GM23248 (cell line): ENCODE results near the gene GRP. TPM values are rescaled to one million over a fixed set of nuclear protein-coding genes. Genes with fewer than 3 reads are reported as not detected.

Experiments
- DNase-seq: peaks from one replicate; pipeline ENCODE4 v3.0.0-alpha.2; 2015
- H2AFZ ChIP-seq: fragments of 200-600 bp; sonication (generic); 2 replicates; pipeline ENCODE4 v1.6.1; 2016; ENCODE audit warnings: antibody characterized with exemption
- H3F3A ChIP-seq: fragments of 200-600 bp; sonication (generic); 2 replicates; pipeline ENCODE4 v1.6.1; 2016; ENCODE audit warnings: mild to moderate bottlenecking, antibody characterized with exemption, mixed run types; ENCODE audit not compliant: insufficient read depth
- H3K27ac ChIP-seq: fragments of 200-600 bp; sonication (generic); 2 replicates; pipeline ENCODE4 v1.5.1; 2016; ENCODE audit warnings: mild to moderate bottlenecking
- H3K27me3 ChIP-seq: fragments of 200-600 bp; sonication (generic); replicated peaks from 2 replicates; pipeline ENCODE4 v1.6.1; 2016; ENCODE audit warnings: mild to moderate bottlenecking; ENCODE audit not compliant: insufficient read depth
- H3K36me3 ChIP-seq: fragments of 200-600 bp; sonication (generic); 2 replicates; pipeline ENCODE4 v1.6.1; 2016; ENCODE audit warnings: low read depth, mild to moderate bottlenecking
- H3K4me1 ChIP-seq: fragments of 200-600 bp; sonication (generic); 2 replicates; pipeline ENCODE4 v1.6.1; 2016; ENCODE audit warnings: mild to moderate bottlenecking; ENCODE audit not compliant: insufficient read depth
- H3K4me2 ChIP-seq: fragments of 200-600 bp; sonication (generic); one replicate; pipeline ENCODE4 v1.6.1; 2016; ENCODE audit warnings: mild to moderate bottlenecking; ENCODE audit not compliant: unreplicated experiment
- H3K4me3 ChIP-seq: fragments of 200-600 bp; sonication (generic); 2 replicates; pipeline ENCODE4 v1.5.1; 2016; ENCODE audit warnings: mild to moderate bottlenecking
- H3K79me2 ChIP-seq: fragments of 200-600 bp; sonication (generic); 2 replicates; pipeline ENCODE4 v1.6.1; 2016; ENCODE audit warnings: mild to moderate bottlenecking; ENCODE audit not compliant: insufficient read depth
- H3K9ac ChIP-seq: fragments of 200-600 bp; sonication (generic); 2 replicates; pipeline ENCODE4 v1.6.1; 2016; ENCODE audit warnings: mild to moderate bottlenecking
- H3K9me2 ChIP-seq: fragments of 200-600 bp; sonication (generic); 2 replicates; pipeline ENCODE4 v1.6.1; 2016; ENCODE audit warnings: mixed run types, mild to moderate bottlenecking, moderate library complexity; ENCODE audit not compliant: insufficient read depth
- H3K9me3 ChIP-seq: fragments of 200-600 bp; sonication (generic); one replicate; pipeline ENCODE4 v1.6.1; 2017; ENCODE audit warnings: low read depth
- H4K20me1 ChIP-seq: fragments of 200-600 bp; sonication (generic); 2 replicates; pipeline ENCODE4 v1.6.0; 2016; ENCODE audit not compliant: insufficient read depth
- EZH2 ChIP-seq: fragments of 200-600 bp; sonication (generic); IDR thresholded peaks from 2 replicates; pipeline ENCODE4 v1.6.1; 2018; ENCODE audit warnings: antibody characterized with exemption, mild to moderate bottlenecking; ENCODE audit not compliant: insufficient read depth, poor library complexity, severe bottlenecking
- EZH2phosphoT487 ChIP-seq: fragments of 200-600 bp; sonication (generic); IDR thresholded peaks from 2 replicates; pipeline ENCODE4 v1.6.1; 2018; ENCODE audit warnings: antibody characterized with exemption, moderate library complexity, mild to moderate bottlenecking, low read depth; ENCODE audit not compliant: insufficient read depth
- WGBS, 2 experiments: methylation state at CpG; one replicate each; pipeline ENCODE4 v1.1.6; 2015 to 2017; ENCODE audit warnings: low lambda C conversion rate in 2 of 2, low coverage in 1 of 2; ENCODE audit errors: missing lambda C conversion rate in 2 of 2; 5-methylcytosine and 5-hydroxymethylcytosine counted together
- in situ Hi-C: fragments of 300-500 bp; cut with MboI; formaldehyde crosslinking; loops from 2 replicates; pipeline ENCODE4 v1.15.0; 2020
- polyA plus RNA-seq: library from polyadenylated mRNA; unstranded; fragments of >200 nt; fragmentation: Nextera tagmentation; extraction: Ambion mirVana; gene quantifications from 2 replicates; pipeline ENCODE4 v1.2.1, GENCODE V29; 2016
- total RNA-seq: library from RNA; depleted of rRNA; stranded (reverse); fragments of >200 nt; shearing (Covaris generic); gene quantifications from 2 replicates; pipeline ENCODE4 v1.2.3, GENCODE V29; 2014

Gene GRP
- total and polyA plus RNA-seq, 2 experiments from 2014 or later = not detected

DNA sequence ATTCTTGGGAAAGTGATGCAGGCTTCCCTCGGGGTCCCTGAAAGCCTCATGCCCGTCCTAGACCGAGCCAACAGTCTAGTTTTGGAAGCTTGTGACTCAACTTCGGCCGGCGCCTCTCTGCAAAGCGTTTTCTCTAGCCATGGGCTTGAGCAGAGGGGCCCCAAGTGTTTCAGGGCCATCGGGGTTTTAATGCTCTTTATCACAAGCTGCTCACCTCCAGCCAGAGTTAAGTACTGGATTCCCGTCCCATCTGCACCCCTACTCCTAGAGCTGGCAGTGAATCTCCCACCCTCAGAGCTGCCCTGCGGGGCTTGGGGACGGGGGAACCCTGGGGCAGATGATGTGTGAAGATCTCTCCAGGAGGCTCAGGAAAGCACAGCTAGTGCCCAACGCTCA, 46.0 kb downstream of the GRP start:
- H4K20me1 ChIP-seq = no peaks in the 10 kb centered on the region
- H3K9ac ChIP-seq = no peak overlapping the region
- in situ Hi-C loops = no loop called here
- H3K27me3 ChIP-seq = peaks cover 78% of the 10 kb centered on the region
- H2AFZ ChIP-seq = no peak overlapping the region
- no peaks in the 10 kb centered on the region for H3K4me1 ChIP-seq
- no peaks in the 10 kb centered on the region for H3K9me3 ChIP-seq
- H3K27ac ChIP-seq = no peak overlapping the region
- WGBS, 2 experiments = 61 to 67% methylated on average over 12 of the region's 12 CpGs
- no peaks in the 10 kb centered on the region for H3K79me2 ChIP-seq
- H3K4me3 ChIP-seq = no peak overlapping the region
- DNase-seq = no peak
- H3K4me2 ChIP-seq = no peak overlapping the region
- TF ChIP-seq EZH2phosphoT487 (no peak), EZH2 (no peak)
- no peaks in the 10 kb centered on the region for H3K36me3 ChIP-seq
- no peaks in the 10 kb centered on the region for H3K9me2 ChIP-seq
- H3F3A ChIP-seq = no peaks in the 10 kb centered on the region; the same call in 1 of the 2 replicates

GRCh38 chr18:59266459-59266858, 46.5 kb downstream of the GRP start:
- in situ Hi-C loops = no loop called here
- H3K79me2 ChIP-seq = no peaks in the 10 kb centered on the region
- H3K27ac ChIP-seq = no peak overlapping the region
- H2AFZ ChIP-seq = no peak overlapping the region
- WGBS, 2 experiments = 25 to 44% methylated on average over 1 of the region's 1 CpG
- no peaks in the 10 kb centered on the region for H3K36me3 ChIP-seq
- TF ChIP-seq EZH2phosphoT487 (0 out of 2 replicates have a peak, but pooled peaks have one; percentile 31), EZH2 (peak; percentile 77)
- H3K9ac ChIP-seq = no peak overlapping the region
- peaks cover 83% of the 10 kb centered on the region for H3K27me3 ChIP-seq
- H3K9me2 ChIP-seq = no peaks in the 10 kb centered on the region
- no peak overlapping the region for H3K4me2 ChIP-seq
- no peak overlapping the region for H3K4me3 ChIP-seq
- no peaks in the 10 kb centered on the region for H3K4me1 ChIP-seq
- no peaks in the 10 kb centered on the region; the same call in 1 of the 2 replicates for H3F3A ChIP-seq
- no peaks in the 10 kb centered on the region for H3K9me3 ChIP-seq
- DNase-seq = no peak
- no peaks in the 10 kb centered on the region for H4K20me1 ChIP-seq

DNA sequence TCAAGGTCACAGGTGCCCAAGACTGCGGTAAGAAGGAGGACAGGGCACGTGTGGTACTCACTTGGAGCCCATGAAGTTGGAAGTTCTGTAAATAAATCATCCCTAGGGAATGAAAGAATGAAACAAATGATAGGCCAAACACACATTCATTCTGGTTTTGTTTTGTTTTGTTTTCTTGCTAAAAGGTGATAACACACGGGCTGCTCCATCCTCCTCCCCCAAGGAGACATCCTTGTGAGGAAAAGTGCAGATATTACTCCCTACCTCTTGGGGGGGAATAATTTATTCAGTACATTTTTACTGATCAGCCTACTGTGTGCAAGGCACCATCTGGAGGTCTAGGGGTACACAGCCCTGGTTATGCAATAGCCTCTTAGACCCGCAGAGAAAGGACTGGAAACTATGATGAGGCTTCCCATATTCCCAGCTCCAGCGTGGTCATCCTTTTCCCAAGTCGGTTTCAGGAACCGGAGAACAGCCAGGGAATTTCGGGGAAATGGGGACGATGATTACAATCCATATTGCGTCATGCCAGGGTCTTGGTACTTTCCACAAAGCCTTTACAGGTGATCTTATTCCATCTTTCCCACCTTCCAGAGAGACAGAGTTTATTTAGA, 47.0 kb downstream of the GRP start:
- no peaks in the 10 kb centered on the region for H3K79me2 ChIP-seq
- H3K4me2 ChIP-seq = no peak overlapping the region
- no peak for TF ChIP-seq EZH2phosphoT487
- peak; percentile 10 for TF ChIP-seq EZH2
- H3K27ac ChIP-seq = no peak overlapping the region
- H3K4me1 ChIP-seq = no peaks in the 10 kb centered on the region
- H3K36me3 ChIP-seq = no peaks in the 10 kb centered on the region
- no peaks in the 10 kb centered on the region for H3K9me2 ChIP-seq
- H2AFZ ChIP-seq = no peak overlapping the region
- H3K9me3 ChIP-seq = no peaks in the 10 kb centered on the region
- 19 to 25% methylated on average over 10 of the region's 10 CpGs for WGBS, 2 experiments
- no peak overlapping the region for H3K9ac ChIP-seq
- H3K4me3 ChIP-seq = no peak overlapping the region
- peaks cover 88% of the 10 kb centered on the region for H3K27me3 ChIP-seq
- no peaks in the 10 kb centered on the region; the same call in 1 of the 2 replicates for H3F3A ChIP-seq
- H4K20me1 ChIP-seq = no peaks in the 10 kb centered on the region
- no peak for DNase-seq
- in situ Hi-C loops = no loop called here

DNA sequence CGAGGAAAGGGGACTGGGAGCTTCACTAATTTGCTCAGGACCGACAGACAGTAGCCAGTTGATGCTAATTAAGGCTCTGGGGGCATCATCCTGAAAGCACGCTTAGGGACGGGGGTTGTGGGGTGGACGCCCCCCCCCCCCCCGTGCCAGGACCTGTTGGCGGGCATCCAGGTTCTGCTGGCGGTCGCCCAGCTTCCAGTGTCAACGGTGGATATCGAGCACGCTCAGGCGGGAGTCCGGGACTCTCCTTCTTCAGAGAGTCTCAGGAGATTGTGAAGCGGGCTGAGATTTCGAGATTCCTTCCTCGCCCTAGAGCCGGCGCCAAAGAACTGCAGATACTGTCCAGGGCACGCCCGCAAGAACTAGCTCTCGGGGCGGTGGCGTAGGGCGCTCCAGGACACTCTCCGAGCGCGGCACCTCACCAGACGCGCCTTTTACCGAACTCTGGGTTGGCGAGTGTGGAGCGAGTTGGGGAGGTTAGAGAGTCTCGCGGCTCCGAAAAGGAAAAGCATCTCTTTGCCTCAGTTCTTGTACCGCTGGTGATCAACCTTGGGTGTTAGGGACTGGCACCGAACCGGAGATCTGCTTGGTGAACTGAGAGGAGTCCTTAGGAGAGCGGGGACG, 47.7 kb downstream of the GRP start:
- Histone ChIP-seq H3K27ac (no peak overlapping the region), H3K4me3 (no peak overlapping the region), H3K9ac (no peak overlapping the region), H2AFZ (no peak overlapping the region), H4K20me1 (no peaks in the 10 kb centered on the region), H3K4me2 (no peak overlapping the region), H3K36me3 (no peaks in the 10 kb centered on the region), H3K79me2 (no peaks in the 10 kb centered on the region), H3F3A (no peaks in the 10 kb centered on the region; the same call in 1 of the 2 replicates), H3K4me1 (no peaks in the 10 kb centered on the region), H3K27me3 (peaks cover 94% of the 10 kb centered on the region), H3K9me2 (no peaks in the 10 kb centered on the region), H3K9me3 (no peaks in the 10 kb centered on the region)
- peak; percentile 43 for DNase-seq
- in situ Hi-C loops = no loop called here
- WGBS, 2 experiments = 18 to 19% methylated on average over 38 to 39 of the region's 41 CpGs
- TF ChIP-seq EZH2phosphoT487 = 0 out of 2 replicates have a peak, but pooled peaks have one; percentile 24
- TF ChIP-seq EZH2 = peak; percentile 58
